Inflammatory macrophage (primary cell): ENCODE measurements around the gene TANGO6.
"Not testable (repeated sequence)": the region's sequence is repeated elsewhere in the genome, so short reads cannot be mapped to it uniquely, and the experiment has no call there.

ENCODE experiments used
- DNase-seq, 2 donors: peaks; one replicate each; pipeline ENCODE4 v3.0.0-alpha.2; 2020 to 2022

TANGO6 gene

DNA sequence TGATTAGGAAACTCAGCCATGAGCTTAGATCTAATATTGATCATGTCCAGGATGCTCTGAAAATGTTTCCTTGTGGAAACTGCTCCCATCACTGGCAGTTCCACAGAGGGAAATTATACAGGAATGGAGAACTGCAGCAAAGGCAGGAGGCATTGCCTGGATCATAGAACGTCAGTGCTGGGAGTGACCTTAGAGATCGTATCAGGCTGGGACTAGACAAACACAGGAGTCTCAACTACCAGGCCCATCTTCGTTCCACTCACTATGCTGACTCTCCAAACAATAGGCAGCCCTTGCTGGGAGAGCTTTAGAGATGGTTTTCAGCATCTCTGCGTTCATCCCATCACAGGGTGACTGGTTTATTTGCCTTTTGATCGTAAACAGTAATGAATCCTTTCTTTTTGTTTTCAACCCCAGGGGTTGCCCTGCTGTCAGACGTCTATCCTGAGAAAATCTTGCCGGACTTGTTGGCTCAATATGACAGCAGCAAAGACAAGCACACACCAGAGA, 130.3 kb downstream of the TANGO6 start:
- no peak for DNase-seq

DNA sequence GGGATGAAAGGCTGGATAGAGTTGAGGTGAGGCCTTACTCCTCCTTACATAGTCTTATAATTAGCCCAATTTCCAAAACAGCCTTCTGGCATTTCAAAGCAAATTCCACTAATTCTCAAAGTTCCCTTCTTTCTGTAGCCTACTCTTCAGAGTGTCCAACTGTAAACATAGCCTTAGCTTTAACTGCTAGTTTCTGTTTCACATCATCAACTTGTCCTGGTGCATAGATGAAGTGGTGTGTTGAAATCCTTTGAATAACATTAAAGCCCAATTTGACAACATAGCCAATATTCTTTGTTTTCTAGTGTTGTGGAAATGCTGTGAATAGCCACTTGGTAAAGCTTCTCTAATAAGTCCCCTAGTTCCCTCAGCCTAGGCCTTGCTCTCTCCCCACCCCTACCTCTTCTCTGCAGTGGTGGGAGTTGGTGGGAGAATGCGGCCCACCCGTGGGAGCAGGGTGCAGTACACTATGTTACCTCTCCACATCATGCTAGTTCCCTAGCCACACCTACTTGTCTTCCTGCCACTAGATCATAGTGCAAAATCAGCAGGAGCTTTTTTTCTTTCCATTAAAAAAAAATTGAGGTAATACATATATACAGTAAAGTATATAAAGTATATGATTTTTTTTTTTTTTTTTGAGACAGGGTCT, 135.1 kb downstream of the TANGO6 start:
- no peak for DNase-seq

DNA sequence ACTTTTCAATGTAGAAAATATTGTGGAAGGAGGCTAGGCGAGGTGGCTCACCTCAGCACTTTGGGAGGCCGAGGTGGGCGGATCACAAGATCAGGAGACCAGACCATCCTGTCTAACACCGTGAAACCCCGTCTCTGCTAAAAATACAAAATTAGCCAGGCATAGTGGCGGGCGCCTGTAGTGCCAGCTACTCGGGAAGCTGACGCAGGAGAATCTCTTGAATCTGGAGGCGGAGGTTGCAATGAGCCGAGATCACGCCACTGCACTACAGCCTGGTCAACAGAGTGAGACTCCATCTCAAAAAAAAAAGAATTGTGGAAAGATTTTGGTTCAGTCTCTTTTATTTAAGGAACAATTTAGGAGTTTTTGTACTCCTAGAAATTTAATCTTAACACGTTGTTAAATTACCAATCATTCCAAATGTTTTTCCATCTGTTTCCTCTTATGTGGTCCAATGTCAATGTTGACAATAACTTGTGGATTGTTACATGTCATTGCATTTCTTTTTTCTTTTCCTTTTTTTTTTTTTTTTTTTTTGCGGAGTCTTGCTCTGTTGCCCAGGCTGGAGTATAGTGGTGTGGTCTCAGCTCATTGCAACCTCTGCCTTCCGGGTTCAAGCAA, 137.5 kb downstream of the TANGO6 start:
- no peak for DNase-seq

DNA sequence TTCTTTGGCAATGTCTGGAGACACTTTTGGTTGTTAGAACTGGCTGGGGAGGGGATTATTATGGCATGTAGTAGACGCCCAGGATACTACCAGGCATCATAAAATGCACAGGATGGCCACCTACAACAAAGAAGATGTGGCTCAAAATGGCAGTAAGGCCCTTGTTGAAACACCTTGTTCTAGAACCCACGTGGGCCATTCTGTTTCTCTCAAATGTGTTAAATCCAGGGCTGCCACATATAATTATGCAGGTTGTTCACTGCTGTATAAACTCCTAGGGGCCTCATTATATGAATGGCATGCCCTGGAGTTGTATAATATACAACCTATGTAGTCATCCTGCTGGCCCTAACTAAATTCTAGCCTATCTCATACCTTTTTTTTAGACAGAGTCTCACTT, 138.6 kb downstream of the TANGO6 start:
- DNase-seq: no peak

DNA sequence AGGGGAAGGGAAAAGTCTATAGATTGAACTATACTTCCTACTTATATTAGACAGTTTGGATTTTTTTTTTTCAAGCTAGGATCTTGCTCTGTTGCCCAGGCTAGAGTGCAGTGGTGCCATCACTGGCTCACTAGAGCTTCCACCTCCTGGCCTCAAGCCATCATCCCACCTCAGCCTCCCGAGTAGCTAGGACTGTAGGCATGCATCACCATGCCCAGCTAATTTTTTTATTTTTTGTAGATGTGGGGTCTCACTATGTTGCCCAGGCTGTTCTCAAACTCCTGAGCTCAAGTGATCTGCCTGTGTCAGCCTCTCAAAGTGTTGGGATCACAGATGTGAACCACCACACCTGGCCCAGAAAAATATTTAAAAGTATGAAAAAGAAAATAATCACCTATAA, 141.1 kb downstream of the TANGO6 start:
- no peak for DNase-seq

DNA sequence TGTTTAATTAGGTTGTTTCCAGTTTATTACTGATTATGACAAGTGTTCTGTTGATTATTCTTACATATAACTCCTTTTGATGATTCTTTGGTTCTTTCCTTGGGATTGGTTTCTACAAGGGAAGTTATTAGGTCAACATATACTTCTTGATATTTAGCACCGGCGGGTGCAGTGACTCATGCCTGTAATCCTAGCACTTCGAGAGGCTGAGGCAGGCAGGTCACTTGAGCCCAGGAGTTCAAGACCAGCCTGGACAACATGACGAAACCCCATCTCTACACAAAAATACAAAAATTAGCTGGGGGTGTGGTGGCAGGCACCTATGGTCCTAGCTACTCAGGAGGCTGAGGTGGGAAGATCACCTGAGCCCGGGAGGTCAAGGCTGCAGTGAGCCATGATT, 141.9 kb downstream of the TANGO6 start:
- no peak for DNase-seq

DNA sequence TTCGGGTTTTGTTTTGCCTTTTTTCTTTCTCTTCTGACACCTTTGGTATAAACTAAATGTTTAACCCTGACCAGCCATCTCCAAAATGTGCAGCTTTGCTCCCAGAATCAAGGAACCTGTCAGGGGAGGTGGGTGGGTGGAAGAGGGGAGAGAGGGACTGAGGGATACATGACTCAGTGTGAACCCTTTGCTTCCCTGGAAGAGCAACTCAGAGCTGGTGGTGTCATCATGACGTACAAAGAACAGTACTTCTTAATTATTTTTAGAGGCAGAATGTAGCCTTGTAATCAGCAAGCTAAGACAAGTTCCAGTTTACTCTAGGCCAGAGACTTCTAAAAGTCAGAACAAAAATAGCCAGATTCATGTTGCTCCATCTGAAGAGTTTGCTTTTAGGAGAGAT, 142.5 kb downstream of the TANGO6 start:
- DNase-seq: no peak

DNA sequence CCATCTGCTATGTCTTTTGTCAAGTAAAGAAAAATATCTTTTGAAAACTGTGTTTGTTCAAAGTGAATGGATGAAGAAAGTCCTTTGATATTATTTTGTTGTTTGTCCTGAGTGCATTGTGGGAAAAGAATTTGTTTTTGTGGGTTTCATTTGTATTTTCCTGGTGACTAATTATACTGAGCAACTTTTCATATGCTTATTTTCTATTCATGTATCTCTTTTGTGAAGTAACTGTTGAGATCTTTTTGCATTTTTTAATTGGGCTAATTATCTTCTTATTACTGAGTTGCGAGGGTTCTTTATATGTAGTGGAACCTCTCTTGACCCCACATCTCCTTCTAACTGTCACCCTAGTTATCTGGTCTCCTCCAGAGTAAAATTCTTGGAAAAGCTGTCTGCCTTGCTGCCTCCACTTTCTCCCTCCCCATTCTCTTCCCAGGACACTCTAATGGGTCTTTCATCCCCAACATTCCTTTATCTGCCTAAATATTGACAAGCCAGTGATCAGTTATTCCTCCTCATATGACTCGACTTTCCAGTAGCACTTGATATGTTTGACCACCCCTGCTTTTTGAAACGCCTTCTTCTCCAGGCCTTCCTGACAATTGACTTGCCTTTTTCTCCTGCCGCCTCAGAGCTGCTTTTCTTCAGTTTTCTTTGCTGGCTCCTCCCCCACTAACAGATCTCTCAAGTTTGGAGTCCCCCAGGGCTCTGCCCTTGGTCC, 144.6 kb downstream of the TANGO6 start:
- no peak for DNase-seq

DNA sequence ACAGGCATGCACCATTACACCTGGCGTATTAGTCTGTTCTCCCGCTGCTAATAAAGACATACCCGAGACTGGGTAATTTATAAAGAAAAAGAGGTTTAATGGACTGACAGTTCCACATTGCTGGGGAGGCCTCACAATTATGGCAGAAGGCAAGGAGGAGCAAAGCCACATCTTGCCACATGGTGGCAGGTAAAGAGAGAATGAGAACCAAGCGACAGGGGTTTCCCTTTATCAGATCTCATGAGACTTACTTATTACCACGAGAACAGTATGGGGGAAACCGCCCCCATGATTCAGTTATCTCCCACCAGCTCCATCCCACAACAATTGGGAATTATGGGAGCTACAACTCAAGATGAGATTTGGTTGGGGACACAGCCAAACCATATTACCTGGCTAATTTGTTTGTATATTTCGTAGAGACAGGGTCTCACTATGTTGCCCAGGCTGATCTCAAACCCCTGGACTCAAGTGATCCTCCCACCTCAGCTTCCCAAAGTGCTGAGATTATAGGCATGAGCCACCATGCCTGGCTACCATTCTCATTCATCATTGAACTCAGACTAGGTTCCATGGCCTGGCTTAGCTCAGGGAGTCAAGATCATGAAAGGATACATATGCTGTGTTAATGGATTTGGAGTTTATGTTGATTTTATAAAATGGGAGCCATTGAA, 147.0 kb downstream of the TANGO6 start:
- not testable (repeated sequence) for DNase-seq

DNA sequence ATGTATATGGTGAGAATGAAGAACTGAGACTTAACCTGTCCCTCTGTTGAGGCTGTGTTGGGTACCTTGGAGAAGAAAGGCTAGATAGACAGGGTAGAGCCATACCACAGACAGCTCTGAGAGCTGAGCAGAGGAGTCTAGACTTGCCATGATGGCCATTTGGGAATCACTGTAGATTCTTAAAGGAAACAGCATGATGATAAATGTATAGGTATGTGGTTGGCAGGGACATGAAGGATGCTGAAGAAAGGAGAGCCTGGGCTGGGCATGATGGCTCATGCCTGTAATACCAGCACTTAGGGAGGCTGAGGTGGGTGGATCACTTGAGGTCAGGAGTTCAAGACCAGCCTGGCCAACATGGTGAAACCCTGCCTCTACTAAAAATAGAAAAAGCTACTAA, 147.7 kb downstream of the TANGO6 start:
- DNase-seq: no peak

DNA sequence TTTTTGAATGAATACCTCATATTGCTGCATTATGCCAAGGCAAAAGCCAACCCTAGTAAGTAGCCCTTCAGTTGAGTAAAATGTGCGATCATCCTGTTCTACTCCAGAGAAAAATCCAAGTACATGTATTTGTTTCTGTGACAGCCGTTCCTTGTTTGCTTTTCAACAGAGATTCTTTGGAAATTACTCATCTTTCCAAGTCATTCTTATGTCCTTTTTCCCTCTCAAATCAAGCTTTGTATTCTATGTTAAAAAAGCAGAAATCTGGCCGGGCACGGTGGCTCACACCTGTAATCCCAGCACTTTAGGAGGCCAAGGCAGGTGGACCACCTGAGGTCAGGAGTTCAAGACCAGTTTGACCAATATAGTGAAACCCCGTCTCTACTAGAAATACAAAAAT, 149.2 kb downstream of the TANGO6 start:
- DNase-seq: no peak

DNA sequence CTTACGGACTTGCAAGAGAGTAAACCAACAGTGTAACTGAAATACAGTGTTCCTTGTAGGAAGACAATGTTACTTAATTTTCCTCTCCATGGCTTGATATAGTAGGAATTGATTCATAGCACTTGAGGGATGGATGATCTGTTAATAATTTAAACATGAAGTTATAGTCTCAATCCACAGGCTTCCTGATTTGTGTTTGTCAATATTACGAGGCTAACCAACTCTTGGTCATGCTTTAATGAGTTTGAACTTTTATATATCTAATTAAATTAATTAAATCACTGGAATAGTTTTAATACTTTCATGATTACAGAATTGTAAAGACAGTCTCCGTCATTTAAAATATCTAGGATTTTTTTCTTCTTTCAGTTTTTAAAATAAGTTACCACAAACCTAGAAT, 150.1 kb downstream of the TANGO6 start:
- no peak for DNase-seq

DNA sequence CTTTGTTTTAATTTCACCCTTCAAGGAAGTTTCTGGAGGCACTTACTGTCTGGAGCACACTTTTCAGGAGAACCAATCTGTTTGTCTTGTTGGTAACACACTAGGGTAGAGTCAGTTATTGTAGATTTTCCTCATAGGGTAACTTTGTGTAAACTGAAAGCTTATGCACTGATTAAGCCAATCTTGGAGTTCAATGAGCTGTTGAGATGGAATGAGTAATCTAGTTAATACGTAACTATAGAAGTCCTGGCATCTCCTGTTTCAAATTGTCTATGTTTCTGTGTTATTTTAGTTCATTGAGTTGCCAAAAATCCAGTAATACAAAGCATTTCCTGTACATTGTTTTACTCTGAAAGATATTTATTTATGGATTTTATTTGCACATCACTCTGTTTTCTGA, 150.6 kb downstream of the TANGO6 start:
- no peak for DNase-seq

DNA sequence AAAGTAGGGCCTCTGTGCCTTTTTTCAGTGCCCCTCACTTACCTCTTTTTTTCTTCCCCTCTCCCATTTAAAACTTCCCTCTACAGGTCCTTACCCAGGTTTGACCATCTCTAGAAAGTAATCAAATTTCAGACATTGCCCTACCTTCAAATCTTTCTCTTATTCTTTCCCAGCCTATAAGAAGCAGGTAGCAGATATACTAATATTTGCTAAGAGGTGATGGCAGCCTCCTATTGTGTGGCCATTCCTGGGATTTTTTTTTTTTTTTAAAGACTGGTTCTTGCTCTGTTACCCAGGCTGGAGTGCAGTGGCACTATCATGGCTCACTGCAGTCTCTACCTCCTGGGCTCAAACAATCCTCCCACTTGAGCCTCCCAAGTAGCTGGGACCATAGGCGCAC, 151.0 kb downstream of the TANGO6 start:
- DNase-seq: no peak

DNA sequence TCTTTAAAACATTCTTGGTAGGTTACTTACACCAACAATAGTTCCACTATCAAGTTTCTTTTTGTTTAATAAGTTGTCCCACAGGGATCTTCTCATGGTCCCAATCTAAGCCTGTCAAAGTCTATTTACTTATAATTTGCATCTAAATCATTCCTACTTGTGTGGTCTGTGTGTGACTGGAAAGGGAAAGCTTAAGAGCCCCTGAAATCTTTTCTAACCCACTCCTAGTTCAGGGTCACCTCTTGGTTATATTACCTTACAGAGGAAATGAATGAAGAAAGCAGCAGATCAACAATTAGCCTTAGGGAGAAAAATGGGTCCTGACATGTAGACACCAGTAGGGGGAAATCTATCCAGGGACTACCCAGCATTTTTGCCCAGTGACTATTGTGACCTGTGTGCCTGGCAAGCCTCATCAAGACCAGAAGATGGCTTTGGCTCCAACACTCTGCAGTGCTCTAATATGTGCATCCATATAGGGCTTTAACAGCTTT, 151.7 kb downstream of the TANGO6 start:
- no peak for DNase-seq

DNA sequence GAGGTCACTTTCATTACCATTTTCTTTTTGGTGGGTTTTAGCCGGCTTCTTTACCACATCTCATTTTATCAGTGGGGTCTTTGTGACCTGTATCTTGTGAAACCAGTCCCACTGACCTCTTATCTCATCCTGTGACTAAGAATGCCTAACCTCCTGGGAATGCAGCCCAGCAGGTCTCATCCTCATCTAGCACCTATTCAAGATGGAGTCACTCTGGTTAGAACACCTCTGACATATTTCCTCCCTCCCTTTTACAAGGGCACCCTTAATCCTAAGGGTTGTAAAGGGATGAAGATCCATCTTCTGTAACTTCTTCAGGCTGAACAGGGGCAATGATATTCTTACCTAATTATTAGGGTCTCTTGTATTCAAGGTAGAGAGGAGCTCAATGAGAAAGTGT, 154.2 kb downstream of the TANGO6 start:
- no peak for DNase-seq

DNA sequence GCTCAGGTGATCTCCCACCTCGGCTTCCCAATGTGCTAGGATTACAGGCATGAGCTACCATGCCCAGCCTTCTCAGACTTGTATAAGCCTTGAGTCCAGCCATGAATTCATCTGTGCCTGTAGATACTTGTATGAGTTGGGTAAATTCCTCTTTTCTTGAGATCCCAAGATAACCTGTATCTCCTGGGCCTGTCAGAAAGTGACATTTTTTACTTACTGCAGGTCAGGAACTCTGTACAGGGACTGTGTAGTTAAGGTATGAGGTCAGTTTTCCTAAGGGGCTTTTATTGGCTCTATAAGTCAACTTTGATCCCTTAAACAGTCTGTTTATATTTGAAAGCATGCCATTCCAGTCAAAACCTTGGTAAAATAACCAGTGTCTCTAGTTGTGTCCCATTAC, 155.8 kb downstream of the TANGO6 start:
- DNase-seq: no peak

DNA sequence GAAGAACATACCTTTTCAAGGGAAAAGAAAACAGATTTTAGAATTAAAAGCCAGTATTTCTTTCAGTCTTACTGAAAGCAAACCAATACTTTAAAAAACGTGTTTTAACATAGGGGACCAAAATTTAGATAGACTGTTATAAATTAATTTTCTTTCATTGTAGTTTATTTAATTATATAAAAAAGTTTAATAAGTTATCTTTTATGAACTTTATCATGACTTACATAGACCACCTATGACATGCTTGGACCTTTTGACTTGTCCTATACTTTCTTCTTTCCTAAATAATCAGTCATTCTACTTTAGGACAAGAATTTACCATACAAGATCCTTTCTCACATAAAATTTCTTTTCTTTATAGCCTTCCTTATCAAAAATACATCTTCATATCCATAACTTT, 160.2 kb downstream of the TANGO6 start:
- DNase-seq: no peak

DNA sequence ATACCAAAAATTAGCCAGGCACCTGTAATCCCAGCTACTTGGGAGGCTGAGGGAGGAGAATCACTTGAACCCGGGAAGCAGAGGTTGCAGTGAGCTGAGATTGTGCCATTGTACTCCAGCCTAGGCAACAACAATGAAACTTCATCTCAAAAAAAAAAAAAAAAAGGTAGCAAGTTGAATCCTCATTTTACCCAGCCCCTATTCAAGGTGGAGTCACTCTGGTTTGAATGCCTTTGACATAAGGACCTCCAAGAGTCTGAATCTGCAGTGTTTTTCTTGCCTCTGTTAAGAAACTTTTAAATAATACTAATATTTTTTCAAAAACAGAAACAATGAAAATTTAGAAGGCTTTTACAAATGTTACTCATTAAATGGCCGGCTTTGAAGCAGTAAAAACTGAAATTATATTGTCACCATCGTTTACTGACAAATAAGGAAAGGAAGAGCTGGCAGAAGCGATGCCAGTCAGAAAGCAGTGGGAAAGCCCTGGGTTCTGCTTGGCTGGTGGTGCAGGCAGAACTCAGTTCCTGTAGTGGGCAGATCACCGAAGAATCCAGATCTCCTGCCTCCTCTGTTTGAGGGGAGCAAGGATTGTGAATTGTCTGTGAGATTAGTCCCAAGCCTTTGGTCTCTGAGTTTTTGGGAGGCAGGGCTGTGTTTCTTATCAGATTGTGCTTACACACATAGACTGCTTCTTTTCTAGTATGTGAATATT, 162.5 kb downstream of the TANGO6 start:
- DNase-seq: no peak

DNA sequence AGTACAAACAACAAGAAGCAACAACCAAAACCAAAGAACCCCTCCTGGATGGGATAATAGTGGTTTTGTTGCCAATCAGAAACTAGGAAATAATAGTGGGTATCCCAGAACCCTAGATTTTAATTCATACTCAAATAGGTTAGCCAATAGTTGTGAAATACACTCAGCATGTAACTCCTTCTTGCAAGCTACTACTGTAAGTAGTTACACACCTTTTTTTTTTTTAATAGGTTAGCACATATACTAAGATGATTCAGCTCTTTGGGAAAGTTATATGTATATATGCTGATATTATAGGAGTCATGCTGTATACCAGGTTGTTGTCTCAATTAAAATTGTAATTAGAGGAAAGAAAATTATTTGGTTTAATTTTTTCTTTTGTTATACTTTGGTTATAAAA, 169.6 kb downstream of the TANGO6 start:
- DNase-seq: no peak

DNA sequence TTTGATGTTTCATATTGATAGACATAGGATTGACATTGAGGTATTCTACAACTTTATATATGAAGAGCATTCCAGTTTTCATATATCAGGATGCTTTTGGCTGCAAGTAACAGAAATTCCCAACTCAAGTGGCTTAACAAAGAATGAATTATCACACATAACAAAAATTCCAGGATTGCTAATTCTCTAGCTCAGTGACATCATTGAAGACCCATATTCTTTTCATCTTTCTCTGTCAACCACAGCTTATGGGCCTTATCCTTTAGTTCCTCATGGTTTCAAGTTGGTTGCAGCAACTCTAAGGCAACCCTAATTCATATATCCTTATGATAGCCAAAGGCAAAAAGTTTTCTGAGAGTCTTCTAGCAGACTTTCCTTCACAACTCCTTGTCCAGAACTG, 170.7 kb downstream of the TANGO6 start:
- no peak for DNase-seq

DNA sequence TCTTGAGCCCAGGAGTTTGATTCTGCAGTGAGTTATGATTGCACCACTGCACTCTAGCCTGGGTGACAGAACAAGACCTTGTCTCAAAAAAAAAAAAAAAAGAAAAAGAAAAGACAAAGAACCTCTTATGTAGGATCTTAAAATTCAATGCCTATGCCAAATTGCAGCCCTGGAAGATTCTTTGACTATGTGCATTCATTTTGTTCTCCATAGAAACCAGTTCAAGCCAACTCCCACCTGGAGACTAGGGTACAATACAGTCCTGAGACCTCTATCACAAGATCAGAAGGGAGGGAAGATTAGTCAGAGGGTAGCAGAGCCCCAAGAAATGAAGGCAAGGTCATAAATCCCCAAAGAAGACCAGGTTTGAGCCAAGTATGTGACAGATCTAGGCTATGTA, 171.5 kb downstream of the TANGO6 start:
- no peak for DNase-seq
